GM18519 (cell line): ENCODE results near the gene ADARB2.

Experiments used
- ATAC-seq: cut with Tn5 transposase; IDR thresholded peaks from one replicate; pipeline ENCODE4 v1.9.1; 2021; ENCODE audit warnings: mild to moderate bottlenecking, moderate library complexity; ENCODE audit not compliant: unreplicated experiment, low FRiP score

The ADARB2 gene

DNA sequence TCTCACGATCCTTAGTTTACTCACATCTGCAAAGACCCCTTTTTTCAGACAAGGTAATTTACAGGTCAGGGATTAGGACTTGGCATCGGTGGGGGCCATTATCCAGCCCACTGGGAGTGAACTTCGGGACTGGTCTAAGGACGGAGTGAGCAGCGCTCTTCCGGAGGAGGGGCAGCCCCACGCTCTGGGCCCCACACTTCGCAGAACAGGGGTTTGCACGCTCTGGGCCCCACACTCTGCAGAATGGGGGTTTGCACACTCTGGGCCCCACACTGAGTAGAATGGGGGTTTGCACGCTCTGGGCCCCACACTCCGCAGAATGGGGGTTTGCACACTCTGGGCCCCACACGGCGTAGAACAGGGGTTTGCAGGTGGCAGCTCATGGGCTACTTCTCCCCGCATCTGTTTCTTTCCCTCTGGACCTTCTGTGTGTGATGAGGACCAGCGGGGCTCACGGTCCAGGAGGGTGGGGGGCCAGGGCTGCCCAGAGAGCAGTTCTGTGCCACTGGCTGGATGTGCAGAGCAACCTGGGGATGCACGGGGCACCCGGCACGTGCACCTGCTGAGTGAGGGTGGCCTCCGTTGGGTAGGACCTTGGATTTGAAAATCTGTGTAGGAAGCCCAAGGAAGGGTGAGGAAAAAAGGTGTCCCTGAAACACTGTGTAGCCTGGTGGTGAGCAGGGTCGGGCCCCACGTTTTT is 546.4 kb downstream of the ADARB2 start:
- ATAC-seq = no peak

GRCh38 chr10:1190052-1190395 is 547.3 kb downstream of the ADARB2 start:
- ATAC-seq = no peak

- no peak for ATAC-seq
Observed at GRCh38 chr10:1189166-1190051, 547.9 kb downstream of the ADARB2 start.

DNA sequence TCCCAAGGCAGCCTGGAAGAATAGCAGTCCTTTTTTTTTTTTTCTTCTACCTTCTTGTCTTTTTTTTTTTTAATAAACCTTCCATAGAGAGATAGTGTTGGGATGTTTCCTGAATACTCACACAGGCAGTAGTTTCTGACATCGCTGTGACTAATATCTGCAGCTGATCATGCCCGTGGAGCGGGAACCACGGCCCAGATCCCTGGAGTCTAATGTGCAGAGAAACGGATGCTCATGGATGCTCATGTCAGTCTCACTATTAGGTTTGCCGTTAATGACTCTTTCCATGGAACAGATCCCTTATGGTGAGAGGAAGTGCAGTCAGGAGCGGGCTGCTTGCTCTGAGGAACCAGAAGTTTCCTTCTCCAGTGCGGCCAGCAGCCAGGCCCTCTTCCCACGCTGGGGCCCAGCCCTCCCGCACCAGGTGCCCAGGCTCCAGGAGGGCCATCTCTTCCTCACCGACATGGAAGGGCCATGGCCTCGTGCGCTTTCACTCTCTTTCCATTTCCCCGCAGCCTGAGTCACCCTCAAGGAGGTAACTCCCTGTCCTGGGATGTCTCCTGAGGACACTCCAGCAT is 548.7 kb downstream of the ADARB2 start:
- no peak for ATAC-seq

GRCh38 chr10:1187855-1188557 is 549.3 kb downstream of the ADARB2 start:
- no peak for ATAC-seq

DNA sequence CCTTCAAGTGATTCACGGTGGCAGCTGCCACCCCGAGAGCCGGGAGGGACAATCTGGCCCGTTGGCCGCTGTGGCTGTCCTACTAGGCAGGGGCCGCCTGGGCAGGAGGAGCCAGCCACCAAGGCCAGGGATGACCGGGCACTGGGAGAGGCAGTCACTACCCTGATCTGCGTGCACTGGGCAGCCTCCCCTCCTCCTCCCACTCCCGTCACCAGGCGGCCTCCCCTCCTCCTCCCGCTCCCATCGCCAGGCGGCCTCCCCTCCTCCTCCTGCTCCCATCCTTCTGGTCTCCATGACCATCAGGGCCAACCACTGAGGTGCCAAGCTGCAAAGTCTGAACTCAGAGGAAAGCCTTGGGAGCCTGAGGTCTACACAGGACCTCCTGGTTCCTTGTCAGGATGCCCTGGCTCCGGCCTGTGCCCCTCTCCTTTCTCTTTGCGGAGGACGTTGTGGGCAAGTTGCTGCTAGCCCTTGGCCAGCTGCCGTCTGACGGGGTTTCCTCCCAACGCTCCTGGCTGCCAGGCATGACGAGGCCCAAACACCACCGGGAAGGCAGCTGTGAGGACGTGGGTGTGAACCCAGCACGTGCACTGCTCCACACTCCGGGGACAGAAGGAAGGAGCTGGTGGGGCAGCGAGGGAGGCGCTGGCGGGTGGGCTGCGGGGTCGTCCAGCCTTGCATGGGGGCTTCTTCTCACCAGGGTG is 550.0 kb downstream of the ADARB2 start:
- ATAC-seq = no peak

DNA sequence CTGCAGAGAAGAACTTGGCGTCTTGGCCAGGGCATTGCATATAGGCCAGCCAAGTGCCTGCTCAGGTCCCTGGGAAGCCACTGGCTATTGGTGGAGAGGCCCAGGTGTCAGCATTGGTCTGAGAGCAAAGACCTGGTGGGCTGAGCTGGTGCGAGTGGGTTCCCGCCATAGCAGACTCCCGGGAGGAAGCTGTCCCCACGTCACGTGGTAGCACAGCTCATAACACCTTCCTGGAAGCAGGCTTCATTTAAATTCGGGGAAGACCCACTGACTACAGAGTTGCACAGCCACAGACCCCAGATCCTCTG is 550.7 kb downstream of the ADARB2 start:
- no peak for ATAC-seq

DNA sequence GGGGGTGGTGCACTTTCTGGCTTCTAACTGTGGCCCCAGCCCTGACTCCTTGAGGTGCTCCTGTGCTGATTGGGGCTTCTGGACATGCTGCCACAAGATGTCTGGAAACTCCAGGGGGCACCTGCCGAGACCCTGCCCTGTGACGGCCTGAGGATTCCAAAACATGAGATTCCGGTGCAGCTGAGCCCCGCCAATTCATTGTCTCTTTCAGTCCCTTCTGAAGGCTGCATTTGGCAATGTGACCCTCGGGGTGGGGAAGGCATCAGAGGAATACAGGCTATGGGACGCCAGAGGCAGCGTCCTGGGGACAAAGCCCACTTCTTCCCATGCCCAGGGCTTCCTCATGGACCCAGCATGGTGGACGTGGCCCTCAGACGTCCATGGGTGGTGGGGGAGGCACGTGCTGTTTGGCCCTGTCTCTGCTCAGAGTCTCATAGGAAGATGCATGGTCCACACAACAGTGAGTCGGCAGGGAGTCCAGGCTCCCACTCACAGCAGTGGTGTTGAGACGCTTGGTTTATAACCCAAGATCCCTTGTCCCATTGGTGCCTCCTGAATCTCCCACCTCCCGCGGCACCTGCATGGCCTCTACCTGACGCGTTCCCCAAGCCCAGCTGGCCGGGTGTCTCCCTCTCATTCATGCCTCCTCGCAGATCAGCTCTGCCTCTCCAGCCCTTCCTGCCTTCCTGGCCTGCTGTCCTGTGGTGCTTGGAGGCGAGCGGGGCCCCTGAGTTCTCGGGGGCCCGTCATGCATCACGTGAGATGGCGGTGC is 551.2 kb downstream of the ADARB2 start:
- no peak for ATAC-seq

GRCh38 chr10:1184541-1185430 is 552.5 kb downstream of the ADARB2 start:
- no peak for ATAC-seq

GRCh38 chr10:1183701-1184100 is 553.6 kb downstream of the ADARB2 start:
- no peak for ATAC-seq

- ATAC-seq = no peak
Observed at GRCh38 chr10:1183033-1183396, 554.3 kb downstream of the ADARB2 start.

DNA sequence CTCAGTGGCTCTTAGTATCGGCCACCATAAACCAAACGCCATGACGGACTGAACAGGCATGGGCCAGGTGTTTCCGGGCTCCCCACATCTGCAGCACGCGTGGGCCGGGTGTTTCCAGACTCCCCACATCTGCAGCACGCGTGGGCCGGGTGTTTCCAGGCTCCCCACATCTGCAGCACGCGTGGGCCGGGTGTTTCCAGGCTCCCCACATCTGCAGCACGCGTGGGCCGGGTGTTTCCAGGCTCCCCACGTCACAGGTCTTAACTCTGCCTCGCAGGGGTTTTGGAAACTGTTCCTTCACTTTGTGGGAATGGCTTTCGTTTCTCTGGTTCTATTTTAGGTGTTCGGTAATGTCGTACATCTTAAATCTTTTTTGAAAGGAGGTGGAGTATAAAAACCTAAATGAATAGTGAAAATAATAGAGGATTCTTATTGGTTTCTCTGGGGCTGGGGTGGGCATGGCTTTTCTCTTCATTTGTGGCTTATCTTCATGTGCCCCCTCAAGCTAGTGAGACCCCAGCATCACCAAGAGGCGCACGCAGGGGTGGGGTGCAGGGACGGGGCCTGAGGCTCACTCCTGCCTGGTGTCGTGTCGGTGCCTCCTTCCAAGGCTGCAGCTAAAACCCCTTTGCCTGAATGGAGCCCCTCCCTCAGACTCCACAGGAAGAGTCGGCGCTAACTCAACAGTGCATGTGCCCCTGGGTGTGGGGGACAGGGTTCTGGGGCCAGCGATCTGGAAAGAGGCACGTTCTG is 554.9 kb downstream of the ADARB2 start:
- no peak for ATAC-seq

DNA sequence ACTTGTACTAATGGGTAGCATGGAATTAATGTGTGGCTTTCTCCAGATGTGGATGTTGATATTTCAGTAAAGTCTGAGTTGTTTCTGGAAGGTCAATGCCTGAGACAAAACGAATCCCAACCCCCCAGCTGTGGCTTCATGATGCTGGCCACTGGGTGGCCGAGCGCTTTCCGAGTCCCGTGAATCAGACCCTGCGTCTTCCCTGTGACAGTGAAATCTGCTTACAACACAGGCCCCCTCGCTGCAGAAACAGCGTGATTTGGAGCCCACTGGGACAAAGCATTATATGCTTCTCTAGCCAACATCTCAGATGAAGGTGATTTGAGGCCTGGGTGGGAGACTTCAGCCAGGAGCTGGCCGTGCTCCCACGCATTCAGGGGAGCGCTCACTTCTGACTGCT is 556.5 kb downstream of the ADARB2 start:
- ATAC-seq = no peak

DNA sequence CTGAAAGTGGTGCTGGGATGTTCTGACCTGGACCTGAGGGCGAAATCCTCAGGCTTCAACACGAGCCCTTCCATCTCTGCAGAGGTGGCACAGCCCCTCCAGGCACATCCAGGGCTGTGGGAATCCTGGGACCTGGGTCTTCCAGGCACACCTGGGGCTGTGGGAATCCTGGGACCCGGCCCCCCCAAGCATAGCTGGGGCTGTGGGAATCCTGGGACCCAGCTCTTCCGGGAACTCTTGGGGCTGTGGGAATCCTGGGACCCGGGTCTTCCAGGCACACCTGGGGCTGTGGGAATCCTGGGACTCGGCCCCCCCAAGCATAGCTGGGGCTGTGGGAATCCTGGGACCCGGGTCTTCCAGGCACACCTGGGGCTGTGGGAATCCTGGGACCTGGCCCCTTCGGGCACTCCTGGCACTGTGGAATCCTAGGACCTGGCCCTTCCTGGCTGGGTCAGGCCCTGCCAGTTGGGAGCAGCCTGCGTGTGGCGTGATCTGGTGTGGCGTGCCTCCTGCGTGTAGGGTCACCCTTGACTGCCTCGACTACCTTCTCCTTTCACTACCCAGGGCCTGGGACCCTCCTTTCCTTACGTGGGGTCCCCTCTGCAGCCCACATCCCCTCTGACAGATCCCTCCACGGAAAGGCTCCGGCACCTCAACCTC is 557.1 kb downstream of the ADARB2 start:
- no peak for ATAC-seq

GRCh38 chr10:1179346-1180070 is 557.8 kb downstream of the ADARB2 start:
- ATAC-seq = no peak

- ATAC-seq = no peak
Observed at GRCh38 chr10:1178506-1178905, 558.8 kb downstream of the ADARB2 start.

- ATAC-seq = no peak
Observed at GRCh38 chr10:1177936-1178335, 559.4 kb downstream of the ADARB2 start.
